Measurements from ENCODE around the gene CKM.
"Not testable (repeated sequence)": the region's sequence is repeated elsewhere in the genome, so short reads cannot be mapped to it uniquely, and the experiment has no call there.

The CKM gene

GRCh38 chr19:45290381-45290931 is 32.2 kb downstream of the CKM start:
- no peak for DNase-seq (ENCODE audit: low read depth)

- DNase-seq (ENCODE audit: low read depth), result no peak
Measured at GRCh38 chr19:45283443-45284033, 39.1 kb downstream of the CKM start.

GRCh38 chr19:45280471-45280961 is 42.2 kb downstream of the CKM start:
- no peak for DNase-seq (ENCODE audit: low read depth)

GRCh38 chr19:45279587-45280192 is 43.0 kb downstream of the CKM start:
- no peak for DNase-seq (ENCODE audit: low read depth)

- DNase-seq (ENCODE audit: low read depth), result no peak
Measured at GRCh38 chr19:45278087-45278486, 44.6 kb downstream of the CKM start.

GRCh38 chr19:45276284-45276687 is 46.4 kb downstream of the CKM start:
- DNase-seq (ENCODE audit: low read depth), result no peak

- no peak for DNase-seq (ENCODE audit: low read depth)
Measured at GRCh38 chr19:45275370-45275971, 47.2 kb downstream of the CKM start.

GRCh38 chr19:45273521-45273855 is 49.2 kb downstream of the CKM start:
- no peak for DNase-seq (ENCODE audit: low read depth)

GRCh38 chr19:45271735-45272108 is 51.0 kb downstream of the CKM start:
- no peak for DNase-seq (ENCODE audit: low read depth)

GRCh38 chr19:45271098-45271734 is 51.5 kb downstream of the CKM start:
- DNase-seq (ENCODE audit: low read depth), result no peak

GRCh38 chr19:45269939-45270338 is 52.7 kb downstream of the CKM start:
- DNase-seq (ENCODE audit: low read depth), result not testable (repeated sequence)

GRCh38 chr19:45267296-45267695 is 55.4 kb downstream of the CKM start:
- no peak for DNase-seq (ENCODE audit: low read depth)

- no peak for DNase-seq (ENCODE audit: low read depth)
Measured at GRCh38 chr19:45265375-45265774, 57.3 kb downstream of the CKM start.

GRCh38 chr19:45264781-45265317 is 57.8 kb downstream of the CKM start:
- no peak for DNase-seq (ENCODE audit: low read depth)

- DNase-seq (ENCODE audit: low read depth), result no peak
Measured at GRCh38 chr19:45263013-45263412, 59.7 kb downstream of the CKM start.

GRCh38 chr19:45262570-45262969 is 60.1 kb downstream of the CKM start:
- no peak for DNase-seq (ENCODE audit: low read depth)

GRCh38 chr19:45258862-45259261 is 63.8 kb downstream of the CKM start:
- no peak for DNase-seq (ENCODE audit: low read depth)

GRCh38 chr19:45256836-45257235 is 65.8 kb downstream of the CKM start:
- no peak for DNase-seq (ENCODE audit: low read depth)
